Measurements from ENCODE around the gene SPEG.

SPEG gene

DNA sequence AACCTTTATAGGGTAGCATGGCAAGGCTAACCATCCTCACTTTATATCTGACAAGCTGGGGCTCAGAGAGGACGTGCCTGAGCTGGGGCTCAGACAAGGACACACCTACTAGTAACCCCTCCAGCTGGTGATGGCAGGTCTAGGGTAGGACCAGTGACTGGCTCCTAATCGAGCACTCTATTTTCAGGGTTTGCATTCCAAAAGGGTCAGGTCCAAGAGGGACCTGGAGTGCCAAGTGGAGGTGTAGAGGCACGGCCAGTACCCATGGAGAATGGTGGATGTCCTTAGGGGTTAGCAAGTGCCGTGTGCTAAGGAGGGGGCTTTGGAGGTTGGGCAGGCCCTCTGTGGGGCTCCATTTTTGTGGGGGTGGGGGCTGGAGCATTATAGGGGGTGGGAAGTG lies 17.7 kb upstream of the SPEG start:
- H3K9ac ChIP-seq (ENCODE audit: low read depth, low read length, poor library complexity) = no peak overlapping the region
- no peak overlapping the region for H3K4ac ChIP-seq (ENCODE audit: low read length)
- H3K4me3 ChIP-seq (ENCODE audit: low read length in 2 of 2) = no peak overlapping the region
- H2BK15ac ChIP-seq (ENCODE audit: low read length) = no peak overlapping the region
- H3K4me1 ChIP-seq (ENCODE audit: control insufficient read depth in 2 of 2, insufficient read depth in 1 of 2, low read depth in 1 of 2, low read length in 2 of 2) = peaks cover 3 to 18% of the 10 kb centered on the region in 2 donors
- no peak overlapping the region for H2BK5ac ChIP-seq (ENCODE audit: low read length)
- no peaks in the 10 kb centered on the region for H3K36me3 ChIP-seq (replicated peaks in 1 of 2; ENCODE audit: control insufficient read depth in 2 of 2, insufficient read depth in 2 of 2, low read length in 2 of 2)
- H3K79me1 ChIP-seq (ENCODE audit: low read depth, low read length) = no peaks in the 10 kb centered on the region
- H3K14ac ChIP-seq (ENCODE audit: low read length) = no peak overlapping the region
- no peak overlapping the region for H2AFZ ChIP-seq (ENCODE audit: low read length)
- no peak overlapping the region for H4K8ac ChIP-seq (ENCODE audit: low read depth, low read length)
- peaks cover 3 to 29% (median 5%) of the 10 kb centered on the region in 3 experiments for H3K27me3 ChIP-seq (ENCODE audit: control insufficient read depth in 3 of 3, insufficient read depth in 3 of 3, low read depth in 1 of 3, low read length in 3 of 3)
- H3K4me2 ChIP-seq (ENCODE audit: insufficient read depth, low read length, poor library complexity, severe bottlenecking) = no peak overlapping the region
- DNase-seq (ENCODE audit: low spot score) = no peak
- no peak overlapping the region for H2BK120ac ChIP-seq (ENCODE audit: low read depth, low read length)
- H4K91ac ChIP-seq (ENCODE audit: low read depth, low read length, poor library complexity) = no peak overlapping the region
- peaks cover 0 to 7% of the 10 kb centered on the region in 2 donors for H3K9me3 ChIP-seq (replicated peaks in 1 of 2; ENCODE audit: control insufficient read depth in 2 of 2, insufficient read depth in 1 of 2, low read depth in 1 of 2, low read length in 2 of 2)
- no peak overlapping the region for H2BK12ac ChIP-seq (ENCODE audit: low read length)
- H3K18ac ChIP-seq (ENCODE audit: low read length) = no peak overlapping the region
- no CpG with 5 or more reads among the region's 4 CpGs for whole genome bisulfite sequencing, 2 donors (ENCODE audit: extremely low coverage in 2 of 2, insufficient read length in 2 of 2, insufficient replicate concordance in 1 of 2)
- no peak overlapping the region for H3K23ac ChIP-seq (ENCODE audit: low read depth, low read length, poor library complexity)
- no peak overlapping the region for H3K27ac ChIP-seq (replicated peaks; ENCODE audit: low read length)
- H2AK5ac ChIP-seq (ENCODE audit: low read depth, low read length) = no peak overlapping the region

DNA sequence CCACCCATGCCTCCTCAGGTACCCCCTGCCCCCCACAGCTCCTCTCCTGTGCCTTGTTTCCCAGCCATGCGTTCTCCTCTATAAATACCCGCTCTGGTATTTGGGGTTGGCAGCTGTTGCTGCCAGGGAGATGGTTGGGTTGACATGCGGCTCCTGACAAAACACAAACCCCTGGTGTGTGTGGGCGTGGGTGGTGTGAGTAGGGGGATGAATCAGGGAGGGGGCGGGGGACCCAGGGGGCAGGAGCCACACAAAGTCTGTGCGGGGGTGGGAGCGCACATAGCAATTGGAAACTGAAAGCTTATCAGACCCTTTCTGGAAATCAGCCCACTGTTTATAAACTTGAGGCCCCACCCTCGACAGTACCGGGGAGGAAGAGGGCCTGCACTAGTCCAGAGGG lies 17.3 kb upstream of the SPEG start:
- H3K9me3 ChIP-seq (replicated peaks in 1 of 2; ENCODE audit: control insufficient read depth in 2 of 2, insufficient read depth in 1 of 2, low read depth in 1 of 2, low read length in 2 of 2) = peaks cover 0 to 6% of the 10 kb centered on the region in 2 donors
- no peak overlapping the region for H4K8ac ChIP-seq (ENCODE audit: low read depth, low read length)
- no peak overlapping the region for H2AK5ac ChIP-seq (ENCODE audit: low read depth, low read length)
- no peak overlapping the region for H3K4me3 ChIP-seq (ENCODE audit: low read length in 2 of 2)
- H4K91ac ChIP-seq (ENCODE audit: low read depth, low read length, poor library complexity) = no peak overlapping the region
- no peak overlapping the region for H3K27ac ChIP-seq (replicated peaks; ENCODE audit: low read length)
- no peak overlapping the region for H2BK120ac ChIP-seq (ENCODE audit: low read depth, low read length)
- no peak overlapping the region for H2BK15ac ChIP-seq (ENCODE audit: low read length)
- no peak overlapping the region for H3K14ac ChIP-seq (ENCODE audit: low read length)
- no peak overlapping the region for H3K9ac ChIP-seq (ENCODE audit: low read depth, low read length, poor library complexity)
- H2BK5ac ChIP-seq (ENCODE audit: low read length) = no peak overlapping the region
- H3K23ac ChIP-seq (ENCODE audit: low read depth, low read length, poor library complexity) = no peak overlapping the region
- H3K4me1 ChIP-seq (ENCODE audit: control insufficient read depth in 2 of 2, insufficient read depth in 1 of 2, low read depth in 1 of 2, low read length in 2 of 2) = peaks cover 3 to 18% of the 10 kb centered on the region in 2 donors
- H3K4ac ChIP-seq (ENCODE audit: low read length) = no peak overlapping the region
- no peak overlapping the region for H2BK12ac ChIP-seq (ENCODE audit: low read length)
- no CpG with 5 or more reads among the region's 9 CpGs for WGBS, 2 donors (ENCODE audit: extremely low coverage in 2 of 2, insufficient read length in 2 of 2, insufficient replicate concordance in 1 of 2)
- peak overlapping the region; percentile 63 for H2AFZ ChIP-seq (ENCODE audit: low read length)
- no peaks in the 10 kb centered on the region for H3K36me3 ChIP-seq (replicated peaks in 1 of 2; ENCODE audit: control insufficient read depth in 2 of 2, insufficient read depth in 2 of 2, low read length in 2 of 2)
- H3K4me2 ChIP-seq (ENCODE audit: insufficient read depth, low read length, poor library complexity, severe bottlenecking) = no peak overlapping the region
- H3K18ac ChIP-seq (ENCODE audit: low read length) = no peak overlapping the region
- no peaks in the 10 kb centered on the region for H3K79me1 ChIP-seq (ENCODE audit: low read depth, low read length)
- DNase-seq (ENCODE audit: low spot score) = no peak
- peaks cover 3 to 29% (median 5%) of the 10 kb centered on the region in 3 experiments for H3K27me3 ChIP-seq (ENCODE audit: control insufficient read depth in 3 of 3, insufficient read depth in 3 of 3, low read depth in 1 of 3, low read length in 3 of 3)

DNA sequence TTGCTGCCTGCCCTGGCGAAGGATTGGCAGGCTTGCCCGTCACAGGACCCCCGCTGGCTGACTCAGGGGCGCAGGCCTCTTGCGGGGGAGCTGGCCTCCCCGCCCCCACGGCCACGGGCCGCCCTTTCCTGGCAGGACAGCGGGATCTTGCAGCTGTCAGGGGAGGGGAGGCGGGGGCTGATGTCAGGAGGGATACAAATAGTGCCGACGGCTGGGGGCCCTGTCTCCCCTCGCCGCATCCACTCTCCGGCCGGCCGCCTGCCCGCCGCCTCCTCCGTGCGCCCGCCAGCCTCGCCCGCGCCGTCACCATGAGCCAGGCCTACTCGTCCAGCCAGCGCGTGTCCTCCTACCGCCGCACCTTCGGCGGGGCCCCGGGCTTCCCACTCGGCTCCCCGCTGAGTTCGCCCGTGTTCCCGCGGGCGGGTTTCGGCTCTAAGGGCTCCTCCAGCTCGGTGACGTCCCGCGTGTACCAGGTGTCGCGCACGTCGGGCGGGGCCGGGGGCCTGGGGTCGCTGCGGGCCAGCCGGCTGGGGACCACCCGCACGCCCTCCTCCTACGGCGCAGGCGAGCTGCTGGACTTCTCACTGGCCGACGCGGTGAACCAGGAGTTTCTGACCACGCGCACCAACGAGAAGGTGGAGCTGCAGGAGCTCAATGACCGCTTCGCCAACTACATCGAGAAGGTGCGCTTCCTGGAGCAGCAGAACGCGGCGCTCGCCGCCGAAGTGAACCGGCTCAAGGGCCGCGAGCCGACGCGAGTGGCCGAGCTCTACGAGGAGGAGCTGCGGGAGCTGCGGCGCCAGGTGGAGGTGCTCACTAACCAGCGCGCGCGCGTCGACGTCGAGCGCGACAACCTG lies 16.3 kb upstream of the SPEG start, which contains the start of gene DES:
TSS of gene DES (plus strand) at position 223 of the 857 bp plus-strand sequence. CDS start at position 309, 86 bp downstream.
- Histone ChIP-seq H4K91ac (ENCODE audit: low read depth, low read length, poor library complexity) (no peak within 1 kb of the TSS), H2AK5ac (ENCODE audit: low read depth, low read length) (peak within 1 kb of the TSS; percentile 70), H4K8ac (ENCODE audit: low read depth, low read length) (no peak within 1 kb of the TSS), H3K9ac (ENCODE audit: low read depth, low read length, poor library complexity) (peak within 1 kb of the TSS; percentile 50), H3K9me3 (replicated peaks in 1 of 2; ENCODE audit: control insufficient read depth in 2 of 2, insufficient read depth in 1 of 2, low read depth in 1 of 2, low read length in 2 of 2) (no peaks in the 10 kb centered on the region), H3K23ac (ENCODE audit: low read depth, low read length, poor library complexity) (peak within 1 kb of the TSS; percentile 21), H3K4me1 (ENCODE audit: control insufficient read depth in 2 of 2, insufficient read depth in 1 of 2, low read depth in 1 of 2, low read length in 2 of 2) (peaks cover 3 to 18% of the 10 kb centered on the region in 2 donors), H2BK15ac (ENCODE audit: low read length) (peak within 1 kb of the TSS; percentile 60), H3K27me3 (ENCODE audit: control insufficient read depth in 3 of 3, insufficient read depth in 3 of 3, low read depth in 1 of 3, low read length in 3 of 3) (peaks cover 5 to 29% (median 7%) of the 10 kb centered on the region in 3 experiments), H3K79me1 (ENCODE audit: low read depth, low read length) (no peaks in the 10 kb centered on the region), H3K18ac (ENCODE audit: low read length) (peak within 1 kb of the TSS; percentile 91), H2BK120ac (ENCODE audit: low read depth, low read length) (no peak within 1 kb of the TSS), H3K14ac (ENCODE audit: low read length) (peak within 1 kb of the TSS; percentile 64), H3K4ac (ENCODE audit: low read length) (no peak within 1 kb of the TSS), H2BK5ac (ENCODE audit: low read length) (no peak within 1 kb of the TSS), H3K4me2 (ENCODE audit: insufficient read depth, low read length, poor library complexity, severe bottlenecking) (peak within 1 kb of the TSS; percentile 59), H3K4me3 (ENCODE audit: low read length in 2 of 2) (peak within 1 kb of the TSS in 1 of 2 donors; percentile 67), H2BK12ac (ENCODE audit: low read length) (no peak within 1 kb of the TSS), H3K27ac (replicated peaks; ENCODE audit: low read length) (no peak within 1 kb of the TSS), H2AFZ (ENCODE audit: low read length) (peak within 1 kb of the TSS; percentile 77), H3K36me3 (replicated peaks in 1 of 2; ENCODE audit: control insufficient read depth in 2 of 2, insufficient read depth in 2 of 2, low read length in 2 of 2) (no peaks in the 10 kb centered on the region)
- DNase-seq (ENCODE audit: low spot score) = no peak
- no CpG with 5 or more reads among the region's 98 CpGs for WGBS, 2 donors (ENCODE audit: extremely low coverage in 2 of 2, insufficient read length in 2 of 2, insufficient replicate concordance in 1 of 2)

DNA sequence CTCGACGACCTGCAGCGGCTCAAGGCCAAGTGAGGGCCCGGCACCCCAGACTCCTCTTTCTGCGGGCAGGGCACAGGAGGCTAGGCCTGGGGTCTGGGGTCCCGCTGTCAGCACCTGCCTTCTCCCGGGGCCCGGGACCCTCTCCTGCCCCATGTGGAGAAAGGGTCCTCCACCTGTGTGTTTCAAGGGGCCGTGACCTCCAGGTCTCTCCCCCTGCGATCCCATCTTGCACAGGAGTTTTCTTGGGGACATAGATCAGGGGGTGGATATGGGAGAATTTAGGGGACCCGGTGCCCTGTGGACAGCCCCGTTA lies 15.7 kb upstream of the SPEG start:
- Histone ChIP-seq H4K8ac (ENCODE audit: low read depth, low read length) (no peak overlapping the region), H3K18ac (ENCODE audit: low read length) (peak overlapping the region; percentile 22), H2BK5ac (ENCODE audit: low read length) (no peak overlapping the region), H4K91ac (ENCODE audit: low read depth, low read length, poor library complexity) (no peak overlapping the region), H3K27me3 (ENCODE audit: control insufficient read depth in 3 of 3, insufficient read depth in 3 of 3, low read depth in 1 of 3, low read length in 3 of 3) (peaks cover 5 to 29% (median 7%) of the 10 kb centered on the region in 3 experiments), H3K23ac (ENCODE audit: low read depth, low read length, poor library complexity) (peak overlapping the region; percentile 8), H3K4me3 (ENCODE audit: low read length in 2 of 2) (no peak overlapping the region), H3K4me1 (ENCODE audit: control insufficient read depth in 2 of 2, insufficient read depth in 1 of 2, low read depth in 1 of 2, low read length in 2 of 2) (peaks cover 3 to 18% of the 10 kb centered on the region in 2 donors), H2BK120ac (ENCODE audit: low read depth, low read length) (no peak overlapping the region), H3K4me2 (ENCODE audit: insufficient read depth, low read length, poor library complexity, severe bottlenecking) (peak overlapping the region; percentile 59), H2AFZ (ENCODE audit: low read length) (no peak overlapping the region), H3K36me3 (replicated peaks in 1 of 2; ENCODE audit: control insufficient read depth in 2 of 2, insufficient read depth in 2 of 2, low read length in 2 of 2) (no peaks in the 10 kb centered on the region), H2AK5ac (ENCODE audit: low read depth, low read length) (peak overlapping the region; percentile 70), H3K14ac (ENCODE audit: low read length) (no peak overlapping the region), H3K4ac (ENCODE audit: low read length) (no peak overlapping the region), H3K9ac (ENCODE audit: low read depth, low read length, poor library complexity) (peak overlapping the region; percentile 50), H3K9me3 (replicated peaks in 1 of 2; ENCODE audit: control insufficient read depth in 2 of 2, insufficient read depth in 1 of 2, low read depth in 1 of 2, low read length in 2 of 2) (no peaks in the 10 kb centered on the region), H3K79me1 (ENCODE audit: low read depth, low read length) (no peaks in the 10 kb centered on the region), H3K27ac (replicated peaks; ENCODE audit: low read length) (no peak overlapping the region), H2BK15ac (ENCODE audit: low read length) (no peak overlapping the region), H2BK12ac (ENCODE audit: low read length) (no peak overlapping the region)
- DNase-seq (ENCODE audit: low spot score) = no peak
- no CpG with 5 or more reads among the region's 12 CpGs for WGBS, 2 donors (ENCODE audit: extremely low coverage in 2 of 2, insufficient read length in 2 of 2, insufficient replicate concordance in 1 of 2)
